ENCODE results near the gene INVS.
A peak's percentile ranks its signal among the peaks of the same experiment; 100 is the strongest.
"Not testable (repeated sequence)": the region's sequence is repeated elsewhere in the genome, so short reads cannot be mapped to it uniquely, and the experiment has no call there.

The INVS gene

DNA sequence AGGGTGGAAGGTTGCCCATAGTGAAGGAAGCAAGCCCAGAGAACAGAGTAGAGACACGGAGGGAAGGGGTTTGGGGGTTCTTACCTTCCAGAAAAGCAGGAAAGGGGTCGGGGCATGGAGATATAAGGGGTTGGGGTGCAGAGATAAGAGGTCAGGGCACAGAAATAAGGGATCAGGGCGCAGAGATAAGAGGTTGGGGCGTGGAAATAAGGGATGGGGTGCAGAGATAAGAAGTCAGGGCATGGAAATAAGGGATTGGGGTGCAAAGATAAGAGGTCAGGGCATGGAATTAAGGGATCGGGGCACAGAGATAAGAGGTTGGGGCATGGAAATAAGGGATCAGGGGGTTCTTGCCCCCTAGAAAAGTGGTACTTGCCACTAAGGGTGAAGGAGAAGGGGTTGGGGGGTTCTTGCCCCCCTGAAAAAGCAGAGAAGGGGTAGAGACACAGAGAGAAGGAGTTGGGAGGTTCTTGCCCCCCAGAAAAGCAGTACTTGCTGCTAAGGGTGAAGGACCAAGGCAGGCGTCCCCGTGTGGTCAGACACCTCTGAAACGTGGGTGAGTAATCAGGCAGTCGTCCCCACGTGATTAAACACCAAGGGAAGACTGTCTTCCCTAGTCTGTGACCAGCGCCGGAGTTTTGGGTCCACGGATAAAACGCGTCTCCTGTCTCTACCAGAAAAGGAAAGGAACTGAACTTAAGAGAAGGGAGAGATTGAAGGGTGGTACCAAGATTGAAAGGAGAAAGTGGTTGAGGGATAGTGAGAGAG lies 46.3 kb downstream of the INVS start:
- not testable (repeated sequence) for H3K4me2 ChIP-seq, H3K4me3 ChIP-seq, H3K4me1 ChIP-seq, H3K27me3 ChIP-seq, H3K9ac ChIP-seq, H3K9me3 ChIP-seq, H3K27ac ChIP-seq, H3K36me3 ChIP-seq, H4K20me1 ChIP-seq

DNA sequence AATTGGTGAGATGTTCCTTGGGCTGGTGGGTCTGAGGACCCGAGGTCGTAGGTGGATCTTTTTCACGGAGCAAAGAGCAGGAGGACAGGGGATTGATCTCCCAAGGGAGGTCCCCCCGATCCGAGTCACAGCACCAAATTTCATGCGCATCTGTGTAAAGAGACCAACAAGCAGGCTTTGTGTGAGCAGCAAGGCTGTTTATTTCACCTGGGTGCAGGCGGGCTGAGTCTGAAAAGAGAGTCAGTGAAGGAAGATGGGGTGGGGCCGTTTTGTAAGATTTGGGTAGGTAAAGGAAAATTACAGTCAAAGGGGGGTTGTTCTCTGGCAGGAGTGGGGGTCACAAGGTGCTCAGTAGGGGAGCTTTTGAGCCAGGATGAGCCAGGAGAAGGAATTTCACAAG lies 46.9 kb downstream of the INVS start:
- H3K27ac ChIP-seq, H3K4me1 ChIP-seq, H3K9ac ChIP-seq, H3K36me3 ChIP-seq, H3K27me3 ChIP-seq, H3K4me2 ChIP-seq, H3K4me3 ChIP-seq, H3K9me3 ChIP-seq, H4K20me1 ChIP-seq: not testable (repeated sequence)

DNA sequence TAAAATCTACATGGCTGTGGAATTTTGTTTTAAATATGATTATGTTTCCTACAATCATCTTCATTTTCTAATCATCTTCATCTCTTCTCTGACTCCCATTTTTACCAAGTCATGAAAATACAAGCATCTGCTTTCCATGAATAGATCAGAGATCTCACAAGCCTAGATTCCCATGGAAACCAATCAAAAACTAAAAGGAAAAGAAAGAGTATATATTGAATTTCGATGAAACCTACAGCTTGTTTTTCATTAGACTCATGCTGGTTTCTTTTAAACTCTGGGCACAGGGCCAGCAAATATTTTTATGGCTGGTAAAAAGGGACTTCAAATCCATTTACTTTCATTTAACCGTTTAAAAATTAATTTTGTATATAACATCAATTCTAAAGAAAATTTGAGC lies 51.2 kb downstream of the INVS start:
- Histone ChIP-seq H3K27ac (no peak overlapping the region), H3K27me3 (no peaks in the 10 kb centered on the region), H3K4me3 (no peak overlapping the region), H3K4me2 (no peak overlapping the region), H3K9me3 (no peaks in the 10 kb centered on the region), H3K9ac (no peak overlapping the region), H3K36me3 (0 out of 2 replicates have a peak, but pooled peaks cover 3% of the 10 kb centered on the region), H4K20me1 (no peaks in the 10 kb centered on the region), H3K4me1 (no peaks in the 10 kb centered on the region)
- no peak for TF ChIP-seq Cebpa-rat (IDR thresholded peaks at IDR 0.05)

DNA sequence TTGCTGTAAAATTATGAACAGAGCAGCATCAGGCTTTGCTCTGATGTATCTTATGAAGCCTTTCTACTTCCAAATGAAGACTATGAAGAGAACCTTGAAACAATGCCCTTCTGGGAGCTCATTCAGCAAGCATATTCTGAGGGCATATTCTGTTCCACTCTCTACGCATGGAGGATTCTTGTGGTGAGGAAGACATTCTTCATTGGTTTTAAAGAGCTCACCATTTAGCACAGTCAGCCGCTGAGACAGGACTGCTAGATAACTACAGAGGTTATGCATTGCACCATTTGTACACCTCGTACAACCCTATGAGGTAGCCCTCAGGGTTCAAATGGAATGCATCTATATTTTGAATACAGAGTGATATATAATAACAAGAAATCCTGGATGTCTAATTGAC lies 61.0 kb downstream of the INVS start:
- Histone ChIP-seq H4K20me1 (no peaks in the 10 kb centered on the region), H3K9ac (no peak overlapping the region), H3K4me2 (peak overlapping the region; percentile 39), H3K36me3 (0 out of 2 replicates have a peak, but pooled peaks cover 5% of the 10 kb centered on the region), H3K4me3 (no peak overlapping the region), H3K27me3 (no peaks in the 10 kb centered on the region), H3K4me1 (peaks cover 10% of the 10 kb centered on the region), H3K9me3 (no peaks in the 10 kb centered on the region), H3K27ac (no peak overlapping the region)
- no peak for TF ChIP-seq Cebpa-rat (IDR thresholded peaks at IDR 0.05)

DNA sequence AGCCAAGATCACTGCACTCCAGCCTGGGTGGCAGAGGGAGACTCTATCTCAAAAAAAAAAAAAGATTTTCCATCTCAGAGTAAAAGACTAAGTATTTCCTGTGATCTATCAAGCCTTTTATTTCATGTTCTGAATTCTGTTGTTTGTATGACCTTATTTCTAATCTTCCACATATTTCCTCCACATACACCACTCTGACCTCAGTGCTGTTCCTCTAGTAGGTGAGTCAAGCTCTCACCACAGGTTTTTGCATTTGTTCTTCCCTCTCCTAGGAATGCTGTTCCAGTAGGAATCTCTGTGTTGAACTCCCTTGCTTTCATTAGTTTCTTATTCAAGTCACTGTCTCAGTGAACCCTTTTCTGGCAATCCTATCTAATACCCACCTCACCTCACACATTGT lies 68.1 kb downstream of the INVS start:
- no peak for TF ChIP-seq Cebpa-rat (IDR thresholded peaks at IDR 0.05)
- H3K9ac ChIP-seq, result no peak overlapping the region

DNA sequence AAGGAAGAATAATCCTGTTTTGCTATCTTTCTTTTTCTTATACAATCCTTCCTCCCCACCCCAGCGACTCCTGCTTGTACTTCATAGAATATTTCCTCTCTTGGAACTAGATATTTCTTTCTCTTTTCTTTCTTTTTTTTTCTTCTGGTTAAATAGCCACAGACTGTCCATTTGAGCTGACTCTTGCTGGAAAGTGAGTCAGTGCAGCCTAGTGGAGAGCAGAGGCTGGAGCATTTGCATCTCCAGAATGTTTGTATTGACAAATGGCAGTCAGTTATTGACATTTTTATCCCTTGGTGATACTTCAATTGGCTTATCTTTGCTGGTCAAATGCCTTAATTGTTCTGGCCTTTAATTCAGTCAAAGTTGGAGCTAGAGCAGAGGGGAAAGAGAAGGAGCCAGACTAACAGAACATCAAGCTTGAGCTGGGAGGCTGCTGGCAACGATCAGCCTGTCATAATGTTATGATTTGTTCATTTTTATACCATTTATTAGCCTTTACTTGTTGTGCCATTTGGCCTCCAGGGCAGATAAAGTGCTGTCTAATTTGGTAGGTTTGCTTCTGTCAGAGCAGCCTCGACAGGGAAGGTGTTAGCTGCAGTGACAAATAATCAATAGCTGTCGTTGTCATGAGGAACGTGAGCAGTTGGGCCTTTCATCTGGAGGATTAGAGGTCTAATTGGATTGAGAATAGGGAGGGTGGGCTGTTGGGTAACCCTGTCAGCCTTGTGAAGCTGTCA lies 69.0 kb downstream of the INVS start:
- H3K9ac ChIP-seq, result no peak overlapping the region
- no peaks in the 10 kb centered on the region for H3K4me1 ChIP-seq
- H3K36me3 ChIP-seq, result peaks cover 11% of the 10 kb centered on the region
- no peak overlapping the region for H3K4me2 ChIP-seq
- peaks cover 8% of the 10 kb centered on the region for H3K9me3 ChIP-seq
- no peak overlapping the region for H3K27ac ChIP-seq
- H3K4me3 ChIP-seq, result no peak overlapping the region
- no peaks in the 10 kb centered on the region for H3K27me3 ChIP-seq
- no peak for TF ChIP-seq Cebpa-rat (IDR thresholded peaks at IDR 0.05)
- H4K20me1 ChIP-seq, result no peaks in the 10 kb centered on the region

More for the DNA sequence above, 68.1 kb downstream of the INVS start:
- no peaks in the 10 kb centered on the region for H3K9me3 ChIP-seq
- no peaks in the 10 kb centered on the region for H3K4me1 ChIP-seq
- H3K36me3 ChIP-seq, result 0 out of 2 replicates have a peak, but pooled peaks cover 3% of the 10 kb centered on the region
- no peak overlapping the region for H3K4me2 ChIP-seq
- no peak overlapping the region for H3K27ac ChIP-seq
- H3K4me3 ChIP-seq, result no peak overlapping the region
- H4K20me1 ChIP-seq, result no peaks in the 10 kb centered on the region
- no peaks in the 10 kb centered on the region for H3K27me3 ChIP-seq

DNA sequence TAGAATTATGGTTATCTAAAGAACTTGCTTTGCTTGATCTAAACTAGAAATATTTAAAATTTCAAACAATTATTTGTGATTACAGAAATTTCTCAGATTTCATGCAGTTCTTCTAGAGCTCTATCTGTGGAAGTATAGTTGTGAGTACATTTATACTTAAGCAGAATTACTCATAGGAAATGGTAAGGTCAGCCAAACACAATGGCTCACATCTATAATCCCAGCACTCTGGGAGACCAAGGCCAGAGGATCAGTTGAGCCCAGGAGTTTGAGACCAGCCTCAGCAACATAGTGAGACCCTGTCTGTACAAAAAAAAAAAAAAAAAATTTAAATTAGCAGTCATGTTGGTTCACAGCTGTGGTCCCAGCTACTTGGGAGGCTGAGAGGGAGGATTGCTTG lies 71.0 kb downstream of the INVS start:
- H4K20me1 ChIP-seq, result no peaks in the 10 kb centered on the region
- H3K4me2 ChIP-seq, result no peak overlapping the region
- no peak overlapping the region for H3K27ac ChIP-seq
- H3K27me3 ChIP-seq, result no peaks in the 10 kb centered on the region
- peaks cover 25% of the 10 kb centered on the region for H3K9me3 ChIP-seq
- H3K9ac ChIP-seq, result no peak overlapping the region
- peaks cover 25% of the 10 kb centered on the region for H3K36me3 ChIP-seq
- H3K4me3 ChIP-seq, result no peak overlapping the region
- no peaks in the 10 kb centered on the region for H3K4me1 ChIP-seq
- no peak for TF ChIP-seq Cebpa-rat (IDR thresholded peaks at IDR 0.05)

DNA sequence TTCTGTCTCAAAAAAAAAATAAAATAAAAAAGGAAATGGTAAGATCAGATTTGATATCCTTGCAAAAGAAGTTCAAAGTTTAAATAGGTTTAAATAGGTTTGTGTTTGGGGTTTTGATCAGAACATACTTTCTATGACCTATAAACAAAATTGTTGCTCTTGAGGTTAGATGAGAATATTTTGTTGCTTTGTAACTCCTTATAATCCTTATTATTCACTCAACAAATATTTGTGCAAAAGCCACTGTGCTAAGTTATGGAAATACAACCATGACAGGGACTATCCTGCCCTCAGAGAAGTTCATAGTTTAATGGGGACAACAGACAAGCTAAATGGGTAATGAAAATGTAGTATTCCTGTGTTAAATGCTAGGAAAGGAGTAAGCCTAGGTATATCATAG lies 71.5 kb downstream of the INVS start:
- no peak for TF ChIP-seq Cebpa-rat (IDR thresholded peaks at IDR 0.05)
- no peaks in the 10 kb centered on the region for H3K27me3 ChIP-seq
- no peak overlapping the region for H3K4me2 ChIP-seq
- H3K4me3 ChIP-seq, result no peak overlapping the region
- H3K9me3 ChIP-seq, result peaks cover 30% of the 10 kb centered on the region
- H3K36me3 ChIP-seq, result peaks cover 30% of the 10 kb centered on the region
- H3K27ac ChIP-seq, result no peak overlapping the region
- H3K9ac ChIP-seq, result no peak overlapping the region
- no peaks in the 10 kb centered on the region for H4K20me1 ChIP-seq
- H3K4me1 ChIP-seq, result no peaks in the 10 kb centered on the region

DNA sequence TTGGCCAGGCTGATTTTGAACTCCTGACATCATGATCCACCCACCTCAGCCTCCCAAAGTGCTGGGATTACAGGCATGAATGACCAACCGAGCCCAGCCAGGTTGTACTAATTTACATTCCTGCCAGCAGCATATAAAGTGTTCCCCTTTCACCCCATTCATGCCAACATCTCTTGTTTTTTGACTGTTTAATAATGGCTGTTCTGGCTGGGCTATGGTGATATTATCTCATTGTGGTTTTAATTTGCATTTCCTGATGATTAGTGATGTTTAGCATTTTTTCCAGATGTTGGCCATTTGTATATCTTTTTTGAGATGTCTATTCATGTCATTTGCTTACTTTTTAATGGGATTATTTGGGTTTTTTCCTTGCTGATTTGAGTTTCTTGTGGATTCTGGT lies 87.3 kb downstream of the INVS start:
- no peak overlapping the region for H3K4me3 ChIP-seq

DNA sequence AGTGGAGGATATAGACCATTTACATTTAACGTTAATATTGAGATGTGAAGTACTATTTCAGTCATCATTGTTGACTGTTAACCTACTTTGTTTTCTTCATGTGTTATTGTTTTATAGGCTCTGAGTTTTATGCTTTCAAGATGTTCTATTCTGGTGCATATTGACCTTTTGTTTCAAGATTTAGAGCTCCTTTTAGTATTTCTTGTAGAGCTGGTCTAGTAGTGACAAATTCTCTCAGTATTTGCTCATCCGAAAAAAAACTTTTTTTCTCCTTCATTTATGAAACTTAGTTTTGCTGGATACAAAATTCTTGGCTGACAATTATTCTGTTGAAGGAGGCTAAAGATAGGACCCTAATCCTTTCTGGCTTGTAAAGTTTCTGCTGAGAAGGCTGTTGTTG lies 91.3 kb downstream of the INVS start:
- no peaks in the 10 kb centered on the region for H3K27me3 ChIP-seq
- H3K4me2 ChIP-seq, result no peak overlapping the region
- H3K4me3 ChIP-seq, result no peak overlapping the region
- TF ChIP-seq Cebpa-rat (IDR thresholded peaks at IDR 0.05), result no peak
- no peak overlapping the region for H3K27ac ChIP-seq
- H3K36me3 ChIP-seq, result peaks cover 23% of the 10 kb centered on the region
- peaks cover 39% of the 10 kb centered on the region for H3K9me3 ChIP-seq
- H3K4me1 ChIP-seq, result no peaks in the 10 kb centered on the region
- H4K20me1 ChIP-seq, result no peaks in the 10 kb centered on the region
- no peak overlapping the region for H3K9ac ChIP-seq

More for the DNA sequence above, 87.3 kb downstream of the INVS start:
- Histone ChIP-seq H3K36me3 (peaks cover 16% of the 10 kb centered on the region), H3K9ac (no peak overlapping the region), H3K27me3 (no peaks in the 10 kb centered on the region), H3K27ac (no peak overlapping the region), H3K9me3 (peaks cover 40% of the 10 kb centered on the region), H3K4me1 (no peaks in the 10 kb centered on the region), H3K4me2 (no peak overlapping the region), H4K20me1 (no peaks in the 10 kb centered on the region)
- no peak for TF ChIP-seq Cebpa-rat (IDR thresholded peaks at IDR 0.05)
